HG03342 (cell line): Measurements from ENCODE around the gene ARHGAP22.

ENCODE experiments used
- ATAC-seq: cut with Tn5 transposase; IDR thresholded peaks from one replicate; pipeline ENCODE4 v1.9.1; 2021; ENCODE audit warnings: mild to moderate bottlenecking, moderate library complexity; ENCODE audit not compliant: unreplicated experiment

The ARHGAP22 gene

GRCh38 chr10:48466611-48467240, 138.1 kb downstream of the ARHGAP22 start:
- no peak for ATAC-seq

- no peak for ATAC-seq
These were observed 138.9 kb downstream of the ARHGAP22 start for GRCh38 chr10:48465860-48466521.

GRCh38 chr10:48464871-48465736, 139.8 kb downstream of the ARHGAP22 start:
- no peak for ATAC-seq

GRCh38 chr10:48464121-48464870, 140.6 kb downstream of the ARHGAP22 start:
- ATAC-seq = no peak

GRCh38 chr10:48463318-48464003, 141.4 kb downstream of the ARHGAP22 start:
- no peak for ATAC-seq

GRCh38 chr10:48462482-48463020, 142.3 kb downstream of the ARHGAP22 start:
- no peak for ATAC-seq

GRCh38 chr10:48461623-48462481, 143.0 kb downstream of the ARHGAP22 start:
- no peak for ATAC-seq

- no peak for ATAC-seq
These were observed 144.7 kb downstream of the ARHGAP22 start for GRCh38 chr10:48460182-48460581.

- ATAC-seq = no peak
These were observed 145.4 kb downstream of the ARHGAP22 start for GRCh38 chr10:48459270-48460150.

- no peak for ATAC-seq
These were observed 146.2 kb downstream of the ARHGAP22 start for GRCh38 chr10:48458662-48459048.

GRCh38 chr10:48457949-48458661, 146.8 kb downstream of the ARHGAP22 start:
- no peak for ATAC-seq

GRCh38 chr10:48456808-48457761, 147.8 kb downstream of the ARHGAP22 start:
- ATAC-seq = no peak

- ATAC-seq = no peak
These were observed 148.5 kb downstream of the ARHGAP22 start for GRCh38 chr10:48456361-48456804.

- no peak for ATAC-seq
These were observed 149.3 kb downstream of the ARHGAP22 start for GRCh38 chr10:48455392-48456151.

GRCh38 chr10:48455055-48455391, 149.8 kb downstream of the ARHGAP22 start:
- ATAC-seq = no peak
